ENCODE data around the gene CAPN13. TPM values are rescaled to one million over a fixed set of nuclear protein-coding genes. Genes with fewer than 3 reads are reported as not detected.

CAPN13 gene
- total and polyA plus RNA-seq, 2 of the 4 experiments (the other 2 are of a cell fraction): not detected

DNA sequence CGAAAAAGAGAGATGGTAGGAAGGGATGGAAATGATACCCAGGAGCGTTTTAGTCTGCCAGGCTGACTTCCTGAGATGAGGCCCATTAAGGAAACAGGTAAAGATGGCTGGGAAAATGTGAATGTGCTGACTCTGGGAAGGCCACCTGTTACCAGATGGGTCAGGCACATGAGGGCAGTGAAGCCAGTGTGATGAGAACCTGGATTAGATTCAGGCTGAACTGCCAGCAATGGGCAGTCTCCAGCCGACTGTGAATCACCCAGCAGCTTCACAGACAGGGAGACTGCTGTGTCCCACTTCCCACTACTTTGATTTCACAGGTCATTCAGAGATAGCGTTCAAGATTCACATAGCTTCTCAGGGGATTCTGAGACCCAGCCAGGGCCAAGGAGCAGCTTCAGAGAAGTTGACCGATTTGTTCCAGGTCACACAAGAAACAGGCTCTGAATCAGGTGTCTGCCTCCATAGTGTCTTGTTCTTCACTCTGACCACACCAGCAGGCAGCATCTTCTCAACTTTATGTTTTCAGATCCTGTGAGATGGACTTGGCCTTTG is 26.4 kb downstream of the CAPN13 start:
- no peaks in the 10 kb centered on the region for H3K36me3 ChIP-seq (ENCODE audit: control insufficient read depth, insufficient read depth, low read length)
- no TSS peak for BruUV-seq (replicated peaks)
- no peak overlapping the region for H3K56ac ChIP-seq (ENCODE audit: extremely low read depth, insufficient read depth, low read length)
- H3K4ac ChIP-seq (ENCODE audit: low read depth, low read length): no peak overlapping the region
- no peaks in the 10 kb centered on the region for H3K9me3 ChIP-seq (ENCODE audit: control insufficient read depth, insufficient read depth, low read length)
- H3K4me2 ChIP-seq (ENCODE audit: low read depth, low read length): no peak overlapping the region
- H3K27me3 ChIP-seq (ENCODE audit: control insufficient read depth, insufficient read depth, low read length): peaks cover 2% of the 10 kb centered on the region; the same call in 1 of the 2 replicates
- ATAC-seq (ENCODE audit: low read depth): no peak
- H2BK20ac ChIP-seq (ENCODE audit: low read depth, low read length): no peak overlapping the region
- no peak overlapping the region for H2AFZ ChIP-seq (replicated peaks; ENCODE audit: low read length, poor library complexity)
- no peak for TF ChIP-seq FOS (IDR thresholded peaks at IDR 0.05; ENCODE audit: low read depth, low read length)
- TF ChIP-seq, protein P1, sequence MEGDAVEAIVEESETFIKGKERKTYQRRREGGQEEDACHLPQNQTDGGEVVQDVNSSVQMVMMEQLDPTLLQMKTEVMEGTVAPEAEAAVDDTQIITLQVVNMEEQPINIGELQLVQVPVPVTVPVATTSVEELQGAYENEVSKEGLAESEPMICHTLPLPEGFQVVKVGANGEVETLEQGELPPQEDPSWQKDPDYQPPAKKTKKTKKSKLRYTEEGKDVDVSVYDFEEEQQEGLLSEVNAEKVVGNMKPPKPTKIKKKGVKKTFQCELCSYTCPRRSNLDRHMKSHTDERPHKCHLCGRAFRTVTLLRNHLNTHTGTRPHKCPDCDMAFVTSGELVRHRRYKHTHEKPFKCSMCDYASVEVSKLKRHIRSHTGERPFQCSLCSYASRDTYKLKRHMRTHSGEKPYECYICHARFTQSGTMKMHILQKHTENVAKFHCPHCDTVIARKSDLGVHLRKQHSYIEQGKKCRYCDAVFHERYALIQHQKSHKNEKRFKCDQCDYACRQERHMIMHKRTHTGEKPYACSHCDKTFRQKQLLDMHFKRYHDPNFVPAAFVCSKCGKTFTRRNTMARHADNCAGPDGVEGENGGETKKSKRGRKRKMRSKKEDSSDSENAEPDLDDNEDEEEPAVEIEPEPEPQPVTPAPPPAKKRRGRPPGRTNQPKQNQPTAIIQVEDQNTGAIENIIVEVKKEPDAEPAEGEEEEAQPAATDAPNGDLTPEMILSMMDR (conservative IDR thresholded peaks at IDR 0.05; ENCODE audit: low read depth, low read length): no peak
- ChIA-PET POLR2A (ENCODE audit: unreplicated experiment) (no interaction called here), CTCF (no interaction called here)
- intact Hi-C loops (cut with micrococcal nuclease) (no loop called here), in situ Hi-C loops (cut with MboI; ENCODE audit: low sequenced_read_pairs) (no loop called here), dilution Hi-C loops (cut with HindIII; ENCODE audit: low sequenced_read_pairs, unreplicated experiment) (no loop called here)
- H3K4me3 ChIP-seq (ENCODE audit: insufficient read depth, low read depth, low read length): no peak overlapping the region
- no peak overlapping the region for H2BK15ac ChIP-seq (ENCODE audit: low read depth, low read length)
- no peak overlapping the region for H3K9ac ChIP-seq (ENCODE audit: low read depth, low read length)
- no peak overlapping the region for H3K27ac ChIP-seq (ENCODE audit: insufficient read depth, low read length)
- no peaks in the 10 kb centered on the region for H3K9me1 ChIP-seq (ENCODE audit: insufficient read depth, low read length)
- no peak overlapping the region for H2BK120ac ChIP-seq (ENCODE audit: low read depth, low read length)
- H4K8ac ChIP-seq (ENCODE audit: low read depth in 2 of 2, low read length in 2 of 2): no peak overlapping the region
- no peaks in the 10 kb centered on the region for H3K4me1 ChIP-seq (ENCODE audit: control insufficient read depth, insufficient read depth, low read length)
- H3K18ac ChIP-seq (ENCODE audit: low read depth, low read length): no peak overlapping the region
- no peak overlapping the region for H2AK9ac ChIP-seq (replicated peaks; ENCODE audit: low read depth, low read length, poor library complexity)
- H4K20me1 ChIP-seq (ENCODE audit: insufficient read depth, low read length): no peaks in the 10 kb centered on the region
- WGBS, 2 experiments (ENCODE audit: extremely low coverage in 2 of 2, insufficient read length in 1 of 2): 46% methylated on average over 5 of the region's 5 CpGs; no CpG with 5 or more reads in 1 of the 2 experiments
- H3K23ac ChIP-seq (ENCODE audit: low read depth, low read length): no peak overlapping the region
- H2AK5ac ChIP-seq (ENCODE audit: low read depth, low read length): no peak overlapping the region
- DNase-seq: no peak
- H4K91ac ChIP-seq (ENCODE audit: insufficient read depth, low read depth, low read length): no peak overlapping the region
- no peak overlapping the region for H2BK5ac ChIP-seq (ENCODE audit: low read depth, low read length, poor library complexity, severe bottlenecking)
- no peak overlapping the region for H3K14ac ChIP-seq (replicated peaks; ENCODE audit: low read depth, low read length)
- H3K79me1 ChIP-seq (ENCODE audit: low read depth in 1 of 2, low read length in 2 of 2): no peaks in the 10 kb centered on the region
- no peak overlapping the region for H4K5ac ChIP-seq (ENCODE audit: low read depth, low read length)
